ENCODE results near the gene PKD1L1.
A peak's percentile ranks its signal among the peaks of the same experiment; 100 is the strongest.

The PKD1L1 gene

DNA sequence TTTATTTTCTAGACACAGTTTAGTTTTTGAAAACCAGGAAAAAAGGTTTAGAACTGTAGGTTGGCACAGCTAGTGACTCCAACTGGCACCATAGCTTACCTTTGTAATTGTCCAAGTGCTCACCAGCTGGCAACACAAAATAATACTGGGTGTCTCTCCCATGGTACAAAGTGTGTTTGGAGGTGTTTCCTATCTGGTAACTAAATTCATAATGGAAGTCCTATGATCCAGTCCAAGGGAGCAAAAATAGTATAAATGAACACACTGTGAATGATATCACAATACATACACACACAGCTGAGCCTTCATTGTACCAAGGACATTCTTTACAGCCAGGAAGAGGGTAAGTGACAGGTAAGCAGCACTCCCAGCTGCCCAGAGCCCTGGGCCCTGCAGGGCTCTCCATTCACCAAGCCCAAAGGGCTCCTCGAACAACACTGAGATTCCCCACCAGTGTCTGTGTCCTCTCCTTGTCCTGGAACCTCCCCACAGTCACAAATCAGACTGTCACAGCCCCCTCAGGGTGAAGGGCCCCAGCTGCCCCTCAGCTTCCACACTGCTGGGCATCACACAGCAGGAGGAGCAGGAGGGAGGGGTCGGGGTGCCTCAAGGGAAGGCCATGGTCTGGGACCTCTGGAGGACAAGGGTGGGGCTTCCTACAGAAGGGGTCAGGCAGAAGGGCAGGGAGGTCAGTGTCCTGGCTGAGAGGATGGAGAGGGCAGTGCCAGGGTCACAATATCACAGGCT lies 72.1 kb downstream of the PKD1L1 start:
- DNase-seq (ENCODE audit: low spot score) = peak; percentile 19

DNA sequence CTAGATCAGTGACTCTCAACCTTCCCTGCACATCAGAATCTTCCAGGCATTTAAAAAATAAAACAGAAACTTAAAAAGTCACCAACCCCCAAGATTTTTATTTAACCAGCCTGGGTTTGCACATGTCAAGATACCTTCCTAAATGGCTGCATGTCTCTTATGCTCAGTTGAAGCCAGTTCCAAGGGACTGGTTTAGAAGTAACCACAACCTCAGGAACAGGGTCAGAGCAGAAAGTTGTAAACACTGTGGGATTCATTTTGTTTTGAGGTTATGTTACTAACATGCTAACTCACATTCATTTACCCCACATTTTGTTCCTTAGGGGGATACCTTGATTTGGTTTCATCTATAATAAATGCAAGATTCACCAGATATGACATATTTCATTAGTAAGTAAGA lies 72.9 kb downstream of the PKD1L1 start:
- DNase-seq (ENCODE audit: low spot score) = no peak

DNA sequence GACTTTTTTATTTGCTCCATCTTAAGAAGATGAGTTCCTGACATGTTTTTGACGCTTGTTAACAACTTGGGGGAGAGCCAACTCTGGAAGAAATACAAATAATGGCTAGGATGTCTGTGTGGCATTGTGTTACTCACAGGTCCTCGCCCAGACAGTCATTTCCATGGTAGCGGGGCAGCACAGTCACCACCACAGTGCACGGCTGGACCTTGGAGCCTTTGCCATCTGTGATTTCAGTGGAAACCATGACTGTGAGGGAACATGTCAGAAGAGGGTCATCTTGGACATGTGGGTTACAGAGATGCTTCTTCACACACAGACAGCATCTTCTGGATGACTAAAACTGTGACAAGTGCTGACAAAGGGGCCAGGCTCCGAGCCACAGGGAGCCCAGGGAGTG lies 74.5 kb downstream of the PKD1L1 start:
- no peak for DNase-seq (ENCODE audit: low spot score)

DNA sequence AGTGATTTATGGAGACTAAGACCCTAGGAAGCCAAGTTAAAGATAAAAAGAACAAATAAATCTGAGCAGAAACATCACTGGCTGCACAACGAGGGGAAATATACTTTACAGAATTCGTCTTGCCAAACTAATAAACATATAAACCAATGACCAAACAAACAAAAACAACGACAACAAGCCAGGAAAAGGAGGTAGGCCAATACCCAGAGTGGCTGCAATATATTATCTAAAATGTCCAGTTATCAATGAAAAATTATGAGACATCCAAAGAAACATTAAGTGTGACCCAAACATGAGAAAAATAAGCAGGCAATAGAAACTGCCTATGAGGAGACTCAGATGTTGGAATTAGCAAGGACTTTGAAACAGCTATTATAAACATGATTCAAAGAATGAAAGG lies 81.0 kb downstream of the PKD1L1 start:
- no peak for DNase-seq (ENCODE audit: low spot score)

DNA sequence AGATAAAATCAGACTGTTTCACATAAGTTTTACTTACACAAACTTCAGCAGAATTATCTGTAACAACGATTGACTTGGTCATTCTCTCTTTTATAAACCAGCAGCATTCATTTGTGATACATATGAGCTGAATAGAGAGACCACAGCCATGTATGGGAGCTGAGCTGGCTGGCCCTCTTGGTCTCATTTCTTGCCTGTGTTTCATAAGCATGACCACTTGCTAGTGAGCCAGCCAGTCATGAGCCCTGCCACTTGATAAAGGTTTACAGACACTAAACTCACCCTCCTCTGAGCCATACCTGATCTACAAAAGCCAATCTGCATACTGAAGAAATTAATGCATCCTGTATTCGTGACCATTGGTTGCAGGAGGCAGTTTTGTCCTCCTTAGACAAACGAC lies 82.1 kb downstream of the PKD1L1 start:
- DNase-seq (ENCODE audit: low spot score) = no peak

DNA sequence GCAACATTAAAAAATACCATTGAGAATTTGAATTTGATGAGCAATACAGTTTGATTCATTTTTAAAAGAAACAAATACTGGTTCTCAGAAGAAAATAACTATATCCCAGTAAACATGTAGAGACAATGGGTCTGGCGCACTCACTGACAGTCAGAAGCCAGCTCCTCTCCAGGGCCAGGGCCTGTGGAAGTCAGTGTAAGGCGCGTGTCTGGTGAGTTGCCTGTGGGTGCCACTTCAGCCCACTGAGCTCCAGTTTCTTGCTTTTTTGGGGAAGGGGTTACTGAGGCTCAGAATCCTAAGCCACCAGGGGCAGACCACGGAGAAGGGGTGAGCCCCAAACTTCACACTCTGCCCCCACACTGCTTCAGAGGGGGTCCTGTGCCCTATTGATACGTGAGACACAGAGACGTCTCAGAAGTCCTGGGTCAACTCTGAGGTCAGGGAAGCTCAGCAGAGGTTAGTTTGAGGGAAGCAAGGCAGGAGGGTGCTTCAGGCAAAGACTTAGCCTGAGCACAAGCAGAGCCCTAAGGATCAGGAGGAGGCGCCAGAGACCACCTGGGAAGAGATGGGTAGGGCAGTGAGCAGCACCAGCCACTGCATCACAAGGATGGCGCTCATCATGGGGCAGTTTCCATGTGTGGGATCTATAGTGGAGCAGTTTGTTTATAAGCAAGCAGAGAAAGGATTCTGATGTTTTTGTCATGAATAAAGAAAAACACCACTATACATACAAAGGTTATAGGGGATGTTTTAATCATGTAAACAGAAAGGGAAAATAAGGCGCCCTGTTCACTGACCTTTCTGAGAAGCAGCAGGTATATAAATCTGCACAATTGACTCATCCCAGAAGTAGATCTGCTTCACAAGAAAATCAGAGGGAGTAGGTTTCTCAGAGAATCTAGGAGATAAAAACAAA lies 95.7 kb downstream of the PKD1L1 start:
- peak; percentile 8 for DNase-seq (ENCODE audit: low spot score)

DNA sequence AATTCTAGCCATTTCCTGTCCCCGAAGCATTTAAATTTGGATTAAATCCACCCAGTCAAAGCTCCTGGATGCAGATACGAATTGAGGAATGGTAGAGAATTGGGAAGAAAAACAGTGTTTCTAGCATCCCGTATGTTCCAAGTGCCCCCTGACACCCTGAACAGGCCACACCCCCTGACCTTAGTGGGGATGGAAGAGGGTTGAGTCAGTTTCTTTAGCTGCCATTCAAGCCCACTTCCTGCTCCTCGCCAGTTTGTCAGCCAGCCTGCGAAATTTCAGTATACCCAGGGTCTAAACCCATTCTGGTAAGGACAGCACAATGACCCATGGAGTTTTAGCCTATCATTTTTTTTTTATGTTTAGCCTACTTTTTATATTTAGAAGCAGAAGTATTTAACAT lies 101.1 kb downstream of the PKD1L1 start:
- no peak for DNase-seq (ENCODE audit: low spot score)

DNA sequence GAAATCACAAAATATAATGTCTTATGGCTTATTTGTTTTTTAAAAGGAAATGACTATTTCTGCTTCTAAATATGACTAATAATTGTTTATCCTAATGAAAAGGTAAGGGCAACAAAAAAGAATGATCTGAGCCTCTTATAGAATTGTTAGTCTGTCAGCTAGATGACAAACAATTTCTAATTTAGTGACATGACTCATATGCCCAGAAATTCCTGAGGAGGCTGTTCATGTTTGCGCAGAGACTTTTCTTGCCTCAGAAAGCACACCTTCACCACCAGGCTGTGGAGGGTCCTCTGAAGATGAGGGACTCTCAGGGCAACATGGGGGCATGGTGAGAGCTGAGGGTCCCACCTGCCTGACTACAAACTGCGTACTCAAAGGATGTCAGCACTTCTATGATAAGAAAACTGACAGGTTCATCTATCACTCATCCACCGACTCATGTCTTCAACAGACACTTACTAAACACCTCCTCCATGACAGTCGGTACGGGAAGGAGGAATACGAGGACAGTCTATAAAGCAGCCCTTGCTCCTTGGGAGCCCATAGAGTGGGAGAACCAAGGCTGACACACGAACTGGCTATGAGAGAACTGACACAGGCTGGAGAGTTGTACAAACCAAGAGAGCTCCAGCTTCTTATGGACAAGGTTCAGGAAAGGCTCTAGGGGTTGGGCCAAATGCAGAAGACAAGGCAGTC lies 102.0 kb downstream of the PKD1L1 start:
- no peak for DNase-seq (ENCODE audit: low spot score)

DNA sequence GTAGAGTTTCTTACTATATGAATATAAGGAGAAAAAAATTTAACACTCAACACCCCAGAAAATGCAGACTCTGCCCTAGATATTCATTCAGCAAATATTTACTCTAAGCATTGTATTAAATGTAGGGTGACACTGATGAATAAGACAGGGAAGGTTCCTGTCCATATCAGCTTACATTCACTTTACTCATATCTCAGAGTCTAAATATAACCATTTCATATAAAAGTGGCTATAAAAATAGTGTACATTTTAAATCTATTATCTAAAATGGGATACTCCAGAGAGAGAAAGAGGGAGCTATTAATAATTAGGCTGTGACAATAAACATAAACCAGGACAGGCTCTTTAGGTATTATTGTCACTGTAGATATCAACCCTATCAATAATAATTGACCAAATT lies 104.0 kb downstream of the PKD1L1 start:
- DNase-seq (ENCODE audit: low spot score) = no peak

DNA sequence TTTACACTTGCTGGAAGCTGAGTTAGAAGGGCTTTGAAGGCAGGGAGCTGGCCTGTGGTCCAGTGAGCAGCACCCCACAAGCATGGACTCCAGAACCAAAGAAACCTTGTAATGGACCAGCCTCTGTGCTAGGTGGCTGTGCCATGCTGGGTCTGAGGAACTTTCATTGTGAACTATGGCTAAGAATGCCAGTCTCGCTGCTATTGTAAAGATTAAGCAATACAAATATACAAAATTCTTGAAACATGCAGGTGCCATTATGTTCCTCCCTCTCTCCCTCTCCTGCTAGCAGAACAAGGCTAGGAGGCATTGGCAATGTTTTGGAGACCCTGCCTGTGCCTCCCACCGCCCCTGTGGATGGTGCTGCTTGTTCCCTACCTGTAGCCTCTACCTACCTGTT lies 105.0 kb downstream of the PKD1L1 start:
- DNase-seq (ENCODE audit: low spot score) = no peak

DNA sequence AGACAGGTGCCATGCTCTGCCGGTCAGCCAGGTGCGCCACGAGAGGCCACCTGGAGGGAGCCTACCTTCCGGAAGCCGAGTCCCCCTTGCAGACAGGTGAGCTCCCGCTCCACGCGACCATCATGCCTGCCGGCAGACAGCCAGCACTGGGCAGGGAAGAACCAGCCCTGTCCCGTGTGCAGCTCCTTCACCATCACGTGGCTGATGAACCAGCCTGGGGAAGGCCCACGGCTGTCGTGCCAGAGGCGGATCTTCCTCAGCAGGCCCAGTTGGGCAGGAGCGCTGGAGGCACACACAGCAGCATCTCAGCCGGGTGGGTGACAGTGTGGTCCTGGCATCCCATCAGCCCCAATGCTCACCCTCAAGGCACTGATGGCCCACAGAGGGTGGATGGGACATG lies 108.9 kb downstream of the PKD1L1 start:
- DNase-seq (ENCODE audit: low spot score) = no peak

DNA sequence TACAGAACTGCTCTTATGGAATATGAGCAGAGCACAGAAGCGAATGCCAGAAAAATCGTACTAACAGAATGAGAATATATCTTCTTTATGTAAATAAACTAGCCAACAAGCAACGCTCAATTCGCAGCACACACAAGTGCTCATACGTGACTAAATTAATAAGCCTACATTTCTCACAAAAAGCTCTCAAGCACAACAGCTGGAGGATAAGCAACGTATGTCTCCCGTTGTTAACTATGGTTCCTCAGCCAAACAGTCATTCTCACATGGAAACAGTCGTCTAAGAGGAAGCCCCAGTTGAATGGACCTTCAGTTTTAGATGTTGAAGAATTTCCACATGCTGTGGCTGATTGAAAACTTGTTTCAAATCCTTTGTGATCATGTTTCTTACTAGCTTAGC lies 110.4 kb downstream of the PKD1L1 start:
- DNase-seq (ENCODE audit: low spot score) = no peak

DNA sequence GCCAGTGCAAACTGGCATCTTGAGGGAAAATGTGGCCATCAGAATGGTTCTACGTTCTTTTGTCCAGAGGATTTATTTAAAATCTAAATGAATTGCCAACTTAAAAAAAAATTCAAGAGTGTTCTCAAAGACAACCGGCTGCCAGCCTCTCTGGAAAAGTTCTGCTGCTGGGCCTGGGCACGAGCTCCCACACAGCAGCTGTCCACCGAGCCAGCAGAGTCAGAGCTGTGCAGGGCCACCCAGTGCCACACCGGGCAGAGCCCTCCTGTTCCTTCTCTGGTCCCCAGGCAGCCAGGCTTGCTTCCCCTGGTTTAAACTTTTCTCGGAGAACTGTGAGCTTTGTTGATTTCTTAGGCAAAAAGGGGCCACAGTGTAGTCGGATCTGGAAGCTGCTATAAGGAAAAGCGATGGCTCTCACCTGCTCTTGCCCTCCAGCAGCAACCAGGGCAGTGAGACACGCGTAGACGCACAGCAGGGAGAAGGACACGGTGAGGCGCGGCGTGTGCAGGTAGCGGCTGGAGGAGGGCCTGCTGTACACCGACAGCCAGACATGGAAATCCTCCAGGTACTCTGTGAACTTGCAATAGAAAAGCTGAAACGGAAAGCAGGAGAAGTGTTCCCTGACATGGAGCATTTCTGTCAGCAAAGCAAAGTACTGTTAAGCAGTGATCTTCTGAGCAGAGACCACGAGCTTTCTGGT lies 111.6 kb downstream of the PKD1L1 start:
- DNase-seq (ENCODE audit: low spot score) = no peak

DNA sequence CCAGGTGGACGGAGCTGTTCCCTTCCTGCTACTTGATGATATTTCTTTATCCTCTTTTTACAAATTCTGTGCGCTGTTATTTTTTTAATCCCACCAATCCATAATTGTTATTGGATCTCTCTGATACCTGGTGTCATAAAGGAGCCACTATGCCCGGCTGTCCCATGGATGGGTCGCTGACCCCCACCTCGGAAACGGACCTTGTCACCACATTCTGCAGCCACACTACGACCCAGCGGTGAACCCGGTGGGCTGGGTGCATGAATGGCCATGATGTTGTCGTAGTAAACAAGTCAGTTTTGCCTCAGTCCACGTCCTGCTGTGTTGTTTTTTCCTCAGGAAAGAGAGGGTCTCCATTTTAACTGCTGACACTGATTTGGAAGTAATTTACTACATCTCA lies 112.2 kb downstream of the PKD1L1 start:
- DNase-seq (ENCODE audit: low spot score) = no peak

DNA sequence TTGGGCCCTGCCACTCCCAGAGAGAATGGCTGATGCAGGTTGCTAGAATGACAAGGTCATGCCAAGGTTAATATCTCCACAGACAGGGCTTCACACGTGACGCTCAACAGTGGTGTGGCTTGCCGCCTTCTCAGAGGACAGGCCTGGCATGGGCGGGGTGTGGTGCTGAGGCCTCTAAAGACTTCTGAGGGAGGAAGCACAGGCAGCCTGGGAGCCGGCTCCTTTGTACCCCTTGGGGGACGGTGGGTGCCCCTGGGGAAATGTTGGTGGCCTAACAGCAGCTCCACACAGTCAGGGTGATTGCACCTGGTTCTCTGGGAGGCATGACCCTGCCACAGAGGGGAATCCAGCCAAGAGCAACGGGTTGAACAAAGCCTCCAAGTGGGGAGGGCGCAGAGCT lies 115.1 kb downstream of the PKD1L1 start:
- DNase-seq (ENCODE audit: low spot score) = no peak

DNA sequence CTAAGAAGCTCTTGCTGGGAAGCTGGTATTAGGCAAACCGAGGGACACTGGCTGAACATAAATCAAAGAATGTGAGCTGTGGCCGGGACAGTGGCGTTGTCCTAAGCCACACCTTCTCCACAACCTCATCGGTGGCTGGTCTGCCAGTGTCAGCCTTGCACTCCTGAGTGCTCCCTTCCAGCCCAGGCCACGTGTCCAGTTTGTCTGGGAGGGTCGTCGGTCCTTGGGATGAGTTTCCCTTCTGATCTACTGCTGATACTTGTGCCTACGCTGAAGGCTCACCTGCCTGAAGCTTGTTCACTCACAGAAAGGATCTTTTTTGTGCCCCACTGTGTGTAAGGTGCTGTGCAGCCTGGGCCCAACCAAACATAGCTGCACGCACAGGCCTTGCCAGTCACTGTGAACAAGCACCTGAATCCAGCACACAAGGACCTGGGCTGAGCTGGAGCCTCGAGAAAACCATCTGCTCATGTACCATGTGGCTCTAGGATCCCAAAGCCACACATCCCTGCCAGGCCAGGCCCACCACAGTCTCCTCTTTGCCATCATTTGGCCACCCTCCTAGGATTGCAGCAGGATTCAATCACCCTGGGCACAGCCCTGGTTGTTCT lies 116.1 kb downstream of the PKD1L1 start:
- no peak for DNase-seq (ENCODE audit: low spot score)

DNA sequence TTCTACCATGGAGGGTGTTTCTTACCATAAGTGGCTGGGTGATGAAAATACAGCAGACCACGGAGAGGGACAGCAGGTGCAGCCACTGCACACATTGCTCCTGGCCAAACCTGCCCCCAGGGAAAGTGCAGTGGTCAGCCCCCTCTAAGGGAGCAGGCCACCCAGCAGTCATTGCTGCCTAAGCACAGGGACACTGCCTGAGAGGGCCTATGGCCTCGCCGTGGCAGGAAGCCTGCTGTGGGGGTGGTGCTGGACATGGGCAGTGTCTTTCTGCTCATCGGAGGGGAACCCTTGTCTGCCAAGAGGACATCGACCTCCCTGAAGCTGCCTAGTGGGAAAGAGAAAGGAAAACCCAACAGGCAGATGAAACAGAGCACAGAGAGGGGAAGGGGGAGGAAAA lies 118.3 kb downstream of the PKD1L1 start:
- DNase-seq (ENCODE audit: low spot score) = no peak

DNA sequence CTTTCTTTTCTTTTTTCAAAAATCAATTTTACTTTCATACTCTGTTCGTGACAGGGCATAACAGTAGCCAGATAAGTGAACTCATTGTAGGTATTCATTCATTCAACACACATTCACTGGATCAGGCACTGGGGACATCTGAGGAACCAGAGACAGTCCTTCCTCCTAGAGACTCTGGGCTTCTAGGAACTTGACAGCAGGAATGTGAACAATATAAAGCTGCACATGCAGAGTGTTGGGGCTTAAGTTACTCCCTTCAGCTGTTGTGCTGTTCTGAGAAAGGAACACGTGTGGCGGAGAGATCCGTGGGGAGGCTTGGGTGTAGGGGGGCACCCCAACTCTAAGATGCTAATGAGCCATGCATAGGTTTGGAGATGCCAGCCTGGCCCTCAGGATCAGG lies 120.4 kb downstream of the PKD1L1 start:
- no peak for DNase-seq (ENCODE audit: low spot score)

DNA sequence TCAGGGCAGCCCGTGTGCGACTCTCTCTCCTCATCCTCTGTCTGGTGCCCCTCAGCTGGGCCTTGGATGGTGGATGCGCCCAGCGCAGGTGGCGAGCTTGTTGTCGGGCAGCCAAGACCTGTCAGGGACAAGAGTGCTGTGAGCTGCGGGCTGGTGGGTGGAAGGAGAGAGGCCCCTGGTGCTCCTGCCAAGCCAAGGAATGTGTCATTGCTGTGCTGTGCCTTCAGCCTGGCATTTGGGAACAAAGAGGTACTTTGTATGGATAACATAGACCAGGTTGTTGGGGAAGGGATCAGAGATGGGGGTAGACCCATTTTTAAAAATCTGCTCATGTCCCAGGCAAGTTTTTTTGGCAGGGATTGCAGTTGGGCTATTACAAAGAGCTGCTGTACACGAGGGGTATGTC lies 120.9 kb downstream of the PKD1L1 start:
- no peak for DNase-seq (ENCODE audit: low spot score)

DNA sequence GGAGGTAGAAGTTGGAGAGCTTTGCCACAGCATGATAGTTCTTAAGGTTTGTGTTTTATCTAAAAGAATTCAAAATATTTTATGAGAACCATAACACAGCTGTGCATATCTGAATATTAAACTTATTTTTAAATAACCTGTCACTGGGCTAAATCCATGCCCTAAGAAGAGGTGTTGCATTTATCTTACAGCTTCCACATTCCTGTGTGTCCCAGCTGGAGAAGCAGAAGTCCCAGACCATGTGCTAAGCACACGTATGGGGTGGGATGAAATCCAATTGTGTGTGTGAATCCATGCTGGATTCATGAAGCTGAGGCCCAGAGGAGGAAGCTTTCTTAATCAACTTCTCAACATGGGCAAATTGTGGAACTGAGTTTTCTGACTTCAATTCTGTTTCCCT lies 121.5 kb downstream of the PKD1L1 start:
- no peak for DNase-seq (ENCODE audit: low spot score)

DNA sequence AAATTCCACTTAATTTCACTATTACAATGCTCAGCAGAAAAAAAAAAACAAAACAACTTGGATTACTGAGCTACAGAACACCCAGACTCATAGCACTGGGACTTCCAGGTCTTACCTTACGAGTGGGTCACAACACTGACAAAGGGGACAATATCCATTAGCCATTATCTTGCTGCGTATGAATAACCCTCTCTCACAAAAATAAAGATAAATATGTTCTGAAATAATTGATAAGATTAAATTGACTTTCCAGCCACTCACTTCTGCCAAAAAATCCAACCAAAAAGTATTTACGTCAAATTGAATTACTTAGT lies 128.7 kb downstream of the PKD1L1 start:
- DNase-seq (ENCODE audit: low spot score) = no peak

All from cerebellar cortex (tissue), 1 donor.